GM21825 (cell line): ENCODE data around the gene FCF1.

ENCODE experiments used
- ATAC-seq: cut with Tn5 transposase; IDR thresholded peaks from one replicate; pipeline ENCODE4 v1.9.1; 2021; ENCODE audit warnings: mild to moderate bottlenecking, moderate library complexity; ENCODE audit not compliant: unreplicated experiment

Gene FCF1

DNA sequence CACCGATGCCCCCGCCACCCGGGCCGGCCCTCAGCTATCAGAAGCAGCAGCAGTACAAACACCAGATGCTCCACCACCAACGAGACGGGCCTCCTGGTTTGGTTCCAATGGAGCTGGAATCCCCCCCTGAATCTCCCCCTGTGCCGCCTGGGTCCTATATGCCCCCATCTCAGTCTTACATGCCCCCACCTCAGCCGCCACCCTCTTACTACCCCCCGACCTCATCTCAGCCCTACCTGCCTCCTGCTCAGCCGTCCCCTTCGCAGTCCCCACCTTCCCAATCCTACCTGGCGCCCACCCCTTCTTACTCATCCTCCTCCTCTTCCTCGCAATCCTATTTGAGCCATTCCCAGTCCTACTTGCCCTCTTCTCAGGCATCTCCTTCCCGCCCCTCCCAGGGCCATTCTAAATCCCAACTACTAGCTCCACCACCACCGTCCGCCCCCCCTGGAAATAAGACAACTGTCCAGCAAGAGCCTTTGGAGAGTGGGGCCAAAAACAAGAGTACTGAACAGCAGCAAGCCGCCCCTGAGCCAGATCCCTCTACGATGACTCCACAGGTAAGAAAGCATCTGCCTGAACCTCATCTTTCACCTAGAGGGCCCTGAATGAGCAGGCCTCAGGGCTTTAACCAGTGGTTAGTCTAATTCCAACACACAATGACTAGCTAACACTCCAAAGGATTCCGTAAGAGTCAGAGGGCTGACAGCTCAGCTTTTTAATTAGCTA is 51.0 kb downstream of the FCF1 start:
- ATAC-seq = no peak

DNA sequence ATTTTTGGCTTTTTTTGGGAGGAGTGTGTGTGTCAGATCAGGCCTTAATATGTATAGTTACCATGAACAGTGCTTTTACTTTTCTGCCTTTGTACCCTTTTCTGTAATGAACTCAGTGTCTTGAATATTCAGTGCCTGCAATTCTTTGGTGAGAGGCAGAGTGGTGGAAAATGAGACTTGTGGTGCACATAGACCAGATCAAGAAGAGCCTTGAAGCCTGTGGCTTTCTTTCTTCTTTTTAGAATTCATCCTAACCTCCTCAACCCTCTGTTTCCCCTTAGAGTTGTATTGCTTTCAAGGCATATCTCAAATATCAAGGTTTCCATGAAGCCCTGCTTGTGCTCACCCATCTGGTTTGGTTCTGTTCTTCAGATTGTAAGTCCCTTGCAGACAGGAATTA is 52.8 kb downstream of the FCF1 start:
- ATAC-seq = no peak

DNA sequence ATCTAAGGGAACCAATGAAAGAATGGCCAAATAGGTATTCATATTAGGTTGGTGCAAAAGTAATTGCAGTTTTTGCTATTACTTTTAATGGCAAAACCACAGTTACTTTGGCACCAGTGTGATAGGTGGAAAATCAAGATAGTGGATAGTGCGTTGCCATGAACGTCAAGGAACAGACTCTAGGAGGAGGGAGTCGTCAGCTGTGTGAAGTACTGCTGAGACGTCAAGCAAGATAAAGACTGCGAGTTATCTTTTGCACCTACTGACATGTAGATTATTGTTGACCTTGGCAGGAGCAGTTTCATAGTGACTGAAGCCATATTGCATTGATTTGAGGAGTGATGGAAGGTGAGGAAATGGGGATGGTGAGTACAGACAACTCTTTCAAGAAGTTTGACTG is 58.5 kb downstream of the FCF1 start:
- ATAC-seq = no peak

DNA sequence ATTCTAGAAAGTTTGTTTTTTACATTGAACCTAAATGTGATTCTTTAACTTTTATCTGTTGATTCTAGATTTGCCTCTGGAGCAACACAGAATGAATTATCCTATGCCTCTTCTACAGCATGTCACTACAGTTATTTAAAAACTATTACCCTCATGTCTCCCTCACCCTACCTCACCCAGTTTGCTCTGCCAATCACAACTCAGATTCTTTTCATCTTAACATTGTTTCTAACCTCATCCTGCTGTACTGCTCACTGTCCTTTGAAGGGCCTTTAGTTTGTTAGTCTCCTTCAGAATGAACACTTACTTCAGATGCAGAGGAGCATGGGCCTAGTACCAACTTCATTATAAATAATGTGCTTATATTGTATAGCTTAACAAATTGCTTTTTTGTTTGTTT is 71.7 kb downstream of the FCF1 start:
- no peak for ATAC-seq

DNA sequence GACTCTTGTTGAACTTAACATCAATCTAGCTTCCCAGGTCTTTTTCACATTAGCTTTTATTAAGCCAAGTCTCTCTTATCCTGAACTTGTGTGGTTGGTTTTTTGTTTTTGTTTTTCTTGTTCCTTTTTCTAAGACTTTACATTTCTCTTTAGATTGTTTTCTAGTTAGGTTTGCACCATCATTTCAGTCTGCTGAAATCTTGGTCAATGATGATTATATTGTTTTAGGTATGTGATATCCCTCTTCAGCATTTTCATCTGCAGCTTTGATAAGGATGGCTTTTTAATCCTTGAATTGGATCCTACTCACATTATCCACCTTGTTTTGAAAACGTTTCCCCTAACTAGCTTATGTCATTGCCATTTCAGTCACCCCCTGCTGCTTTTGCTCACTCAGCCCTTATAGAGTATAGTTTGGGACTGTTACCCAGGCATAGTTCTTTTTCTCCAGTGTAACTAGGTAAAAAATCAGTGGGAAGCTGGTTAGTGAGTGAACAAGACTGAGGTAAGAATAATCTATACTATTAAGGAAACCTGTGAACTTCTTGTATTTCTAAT is 72.2 kb downstream of the FCF1 start:
- no peak for ATAC-seq

DNA sequence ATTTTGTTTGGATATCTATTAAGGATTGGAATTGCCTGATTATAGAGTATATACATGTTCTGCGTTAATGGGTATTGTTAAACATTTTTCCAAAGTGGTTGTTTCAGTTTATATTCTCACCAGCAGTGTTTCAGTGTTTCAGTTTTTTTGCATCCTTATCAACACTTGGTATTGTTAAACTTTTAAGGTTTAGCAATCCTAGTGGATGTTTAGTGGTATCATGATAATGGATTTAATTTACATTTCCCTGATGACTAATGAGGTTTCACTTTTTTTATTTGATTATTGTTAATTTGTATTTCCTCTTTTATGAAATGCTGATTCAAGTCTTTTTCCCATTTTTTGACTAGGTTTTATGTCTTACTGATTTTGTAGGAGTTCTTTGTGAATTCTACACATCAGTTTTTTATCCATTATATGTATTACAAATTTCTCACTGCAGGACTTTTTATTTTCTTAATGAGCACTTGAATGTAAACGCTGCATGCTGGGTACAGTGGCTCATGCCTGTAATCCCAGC is 73.9 kb downstream of the FCF1 start:
- ATAC-seq = no peak
